HG02623 (cell line): Measurements from ENCODE around the gene VSTM2L.
"Not testable (repeated sequence)": the region's sequence is repeated elsewhere in the genome, so short reads cannot be mapped to it uniquely, and the experiment has no call there.

ENCODE experiments used
- ATAC-seq: cut with Tn5 transposase; IDR thresholded peaks from one replicate; pipeline ENCODE4 v1.9.1; 2021; ENCODE audit warnings: moderate library complexity; ENCODE audit not compliant: unreplicated experiment

Gene VSTM2L

DNA sequence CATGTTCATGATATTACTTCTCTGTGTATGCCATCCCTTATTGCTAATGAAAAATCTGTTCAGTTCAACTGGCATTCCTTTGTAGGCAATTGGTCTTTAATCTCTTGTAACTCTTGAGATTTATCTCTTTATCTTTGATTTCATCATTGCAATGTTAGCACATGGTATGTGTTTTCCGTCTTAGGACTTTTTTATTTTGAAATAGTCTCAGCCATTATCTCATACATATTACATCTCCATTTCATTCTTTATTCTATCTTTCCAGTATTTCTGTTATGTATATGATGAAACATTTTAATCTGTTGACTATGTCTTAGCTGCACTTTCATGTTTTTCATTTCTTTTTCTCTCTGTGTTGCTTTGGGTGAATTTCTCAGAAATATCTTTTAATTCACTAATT, 58.1 kb downstream of the VSTM2L start:
- ATAC-seq: no peak

DNA sequence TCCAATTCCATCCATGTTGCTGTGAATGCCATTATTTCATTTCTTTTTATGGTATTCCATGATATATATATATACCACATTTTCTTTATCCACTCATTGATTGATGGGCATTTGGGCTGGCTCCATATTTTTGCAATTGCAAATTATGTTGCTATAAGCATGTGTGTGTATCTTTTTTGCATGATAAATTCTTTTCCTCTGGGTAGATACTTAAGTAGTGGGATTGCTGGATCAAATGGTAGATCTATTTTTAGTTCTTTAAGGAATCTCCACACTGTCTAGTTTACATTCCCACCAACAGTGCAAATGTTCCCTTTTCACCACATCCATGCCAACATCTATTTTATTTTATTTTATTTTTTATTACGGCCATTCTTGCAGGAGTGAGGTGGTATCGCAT, 60.6 kb downstream of the VSTM2L start:
- ATAC-seq: not testable (repeated sequence)

GRCh38 chr20:37968841-37969401, 66.0 kb downstream of the VSTM2L start:
- no peak for ATAC-seq

- ATAC-seq: no peak
Measured at GRCh38 chr20:37969949-37970855, 67.3 kb downstream of the VSTM2L start.

DNA sequence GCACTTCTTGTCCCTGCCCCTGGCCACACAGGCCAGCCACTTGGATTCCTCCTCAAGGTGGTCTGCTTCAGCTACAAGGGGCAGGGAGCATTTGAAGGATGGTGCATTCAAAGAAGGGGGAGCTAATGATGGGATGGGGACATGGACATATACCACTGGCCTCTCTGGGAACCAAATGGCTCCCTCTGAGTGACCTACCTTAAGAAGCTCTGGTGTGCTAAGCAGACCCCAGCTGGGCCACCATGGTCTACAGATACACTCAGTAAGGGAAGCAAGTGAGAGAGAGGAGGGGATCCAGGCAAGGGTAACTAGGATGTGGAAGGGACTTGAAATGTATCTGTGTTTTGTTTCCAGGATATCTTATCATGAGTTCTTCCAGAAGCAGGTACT, 67.9 kb downstream of the VSTM2L start:
- no peak for ATAC-seq

GRCh38 chr20:37971561-37972127, 68.7 kb downstream of the VSTM2L start:
- no peak for ATAC-seq

GRCh38 chr20:37972256-37973058, 69.5 kb downstream of the VSTM2L start:
- no peak for ATAC-seq

GRCh38 chr20:37973059-37973910, 70.4 kb downstream of the VSTM2L start:
- ATAC-seq: no peak

DNA sequence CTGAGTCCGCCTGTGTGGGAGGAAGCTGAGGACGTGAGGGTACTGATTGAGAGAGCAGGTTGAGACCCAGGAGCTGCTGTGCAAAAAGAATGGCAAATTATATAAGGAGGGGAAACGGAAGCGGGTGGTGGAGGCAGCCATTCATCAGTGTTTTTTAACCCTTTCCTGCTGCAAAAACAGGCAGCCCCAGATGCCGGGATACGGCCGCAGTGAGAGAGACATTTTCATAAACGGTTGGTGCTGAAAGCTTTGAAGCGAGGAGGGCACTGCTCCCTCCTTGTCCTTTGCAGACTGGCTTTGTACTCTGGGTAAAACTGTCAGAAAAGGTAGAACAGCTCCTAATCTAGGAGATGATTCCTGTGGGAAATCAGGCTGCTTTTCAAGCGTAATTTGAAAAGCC, 74.0 kb downstream of the VSTM2L start:
- no peak for ATAC-seq

GRCh38 chr20:37977338-37977737, 74.4 kb downstream of the VSTM2L start:
- no peak for ATAC-seq

GRCh38 chr20:37977786-37978185, 74.9 kb downstream of the VSTM2L start:
- ATAC-seq: no peak

GRCh38 chr20:37979021-37979985, 76.4 kb downstream of the VSTM2L start:
- no peak for ATAC-seq

DNA sequence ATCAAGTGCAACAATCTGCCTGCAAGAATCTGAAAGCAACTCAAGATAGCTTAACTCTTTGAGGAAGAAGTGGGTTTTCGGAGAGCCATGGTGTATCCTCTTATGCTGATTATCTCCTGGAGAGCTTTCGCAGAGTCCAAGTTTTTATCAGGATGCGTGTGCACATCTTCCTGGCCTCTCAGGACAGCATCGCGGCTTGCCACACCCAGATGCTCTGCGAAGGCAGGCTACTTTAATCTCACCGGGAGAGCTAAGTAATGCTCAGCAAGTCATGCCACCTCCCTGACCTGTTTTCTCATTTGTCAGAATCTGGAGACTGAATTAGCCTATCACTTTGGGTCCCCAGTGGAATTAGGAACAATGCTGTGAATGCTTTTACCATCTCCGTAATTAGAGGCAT, 77.5 kb downstream of the VSTM2L start:
- ATAC-seq: no peak

- no peak for ATAC-seq
Measured at GRCh38 chr20:37980876-37981275, 77.9 kb downstream of the VSTM2L start.

DNA sequence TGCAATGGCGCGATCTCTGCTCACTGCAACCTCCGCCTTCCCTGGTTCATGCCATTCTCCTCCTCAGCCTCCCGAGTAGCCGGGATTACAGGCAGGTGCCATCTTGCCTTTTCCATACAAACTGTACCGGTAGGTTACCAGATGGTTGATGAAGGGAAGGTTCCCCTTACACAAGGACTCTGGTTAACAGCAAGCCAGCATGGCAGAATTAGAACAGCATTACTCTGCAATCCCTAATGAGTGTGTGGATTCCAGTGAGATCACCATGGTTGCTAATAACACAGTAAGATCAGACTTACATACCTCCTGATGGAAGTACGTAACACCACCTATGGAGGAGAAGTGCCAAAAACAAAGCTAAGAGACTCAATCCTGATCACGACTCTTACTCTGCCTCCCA, 78.6 kb downstream of the VSTM2L start:
- no peak for ATAC-seq

GRCh38 chr20:37983286-37983685, 80.4 kb downstream of the VSTM2L start:
- ATAC-seq: no peak

GRCh38 chr20:37984018-37984785, 81.3 kb downstream of the VSTM2L start:
- no peak for ATAC-seq

DNA sequence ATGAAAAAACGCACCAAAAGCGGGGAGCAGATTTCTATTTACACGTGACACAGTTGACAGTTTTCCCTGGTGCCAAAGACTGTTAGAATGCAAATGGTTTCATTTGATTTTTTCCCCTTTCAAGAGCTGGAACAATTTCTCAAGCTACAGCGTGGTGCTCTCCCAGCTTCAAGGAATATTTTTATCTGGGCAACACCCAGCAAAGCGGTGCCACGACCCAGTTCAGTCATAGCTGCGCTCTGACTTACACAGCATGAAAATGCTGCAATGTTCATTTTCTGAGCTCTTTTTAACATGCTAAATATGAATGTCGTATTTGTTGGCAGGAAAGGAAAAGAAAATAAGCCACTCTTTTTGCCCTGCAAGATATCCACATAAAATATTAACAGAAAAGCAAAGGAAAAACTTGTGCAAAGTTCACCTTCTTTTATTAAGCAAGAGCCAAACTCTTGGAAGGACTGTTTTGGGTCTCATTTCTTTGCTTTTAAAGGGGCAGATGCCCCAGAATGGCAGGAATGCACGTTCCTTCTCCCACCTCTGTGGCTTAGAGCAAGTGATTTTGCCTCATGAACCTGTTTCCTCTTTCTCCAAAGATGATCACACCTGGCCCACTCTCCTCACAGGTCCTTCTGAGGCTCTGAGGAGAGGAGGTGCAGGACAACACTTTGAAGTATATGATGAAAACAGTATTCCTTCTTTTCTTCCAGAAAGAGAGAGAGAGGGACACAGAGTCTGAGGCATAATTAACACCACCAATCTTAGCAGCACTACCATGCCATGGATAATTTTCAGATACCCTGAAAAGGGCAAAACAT, 83.3 kb downstream of the VSTM2L start:
- no peak for ATAC-seq
